Measurements from ENCODE around the gene NELFCD.
"Not testable (repeated sequence)": the region's sequence is repeated elsewhere in the genome, so short reads cannot be mapped to it uniquely, and the experiment has no call there.

Gene NELFCD

GRCh38 chr20:59010995-59011873 is 30.2 kb downstream of the NELFCD start:
- DNase-seq, result peak; percentile 11

DNA sequence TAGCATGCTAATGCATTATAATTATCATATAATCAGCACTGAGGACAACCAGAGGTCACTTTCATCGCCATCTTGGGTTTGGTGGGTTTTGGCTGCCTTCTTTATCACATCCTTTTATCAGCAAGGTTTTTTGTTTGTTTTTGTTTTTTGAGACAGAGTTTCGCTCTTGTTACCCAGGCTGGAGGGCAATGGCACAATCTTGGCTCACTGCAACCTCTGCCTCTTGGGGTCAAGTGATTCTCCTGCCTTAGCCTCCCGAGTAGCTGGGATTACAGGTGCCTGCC is 30.8 kb downstream of the NELFCD start:
- DNase-seq, result not testable (repeated sequence)

GRCh38 chr20:59013031-59013951 is 32.2 kb downstream of the NELFCD start:
- no peak for DNase-seq

GRCh38 chr20:59013959-59014608 is 33.0 kb downstream of the NELFCD start:
- peak; percentile 42 for DNase-seq

DNA sequence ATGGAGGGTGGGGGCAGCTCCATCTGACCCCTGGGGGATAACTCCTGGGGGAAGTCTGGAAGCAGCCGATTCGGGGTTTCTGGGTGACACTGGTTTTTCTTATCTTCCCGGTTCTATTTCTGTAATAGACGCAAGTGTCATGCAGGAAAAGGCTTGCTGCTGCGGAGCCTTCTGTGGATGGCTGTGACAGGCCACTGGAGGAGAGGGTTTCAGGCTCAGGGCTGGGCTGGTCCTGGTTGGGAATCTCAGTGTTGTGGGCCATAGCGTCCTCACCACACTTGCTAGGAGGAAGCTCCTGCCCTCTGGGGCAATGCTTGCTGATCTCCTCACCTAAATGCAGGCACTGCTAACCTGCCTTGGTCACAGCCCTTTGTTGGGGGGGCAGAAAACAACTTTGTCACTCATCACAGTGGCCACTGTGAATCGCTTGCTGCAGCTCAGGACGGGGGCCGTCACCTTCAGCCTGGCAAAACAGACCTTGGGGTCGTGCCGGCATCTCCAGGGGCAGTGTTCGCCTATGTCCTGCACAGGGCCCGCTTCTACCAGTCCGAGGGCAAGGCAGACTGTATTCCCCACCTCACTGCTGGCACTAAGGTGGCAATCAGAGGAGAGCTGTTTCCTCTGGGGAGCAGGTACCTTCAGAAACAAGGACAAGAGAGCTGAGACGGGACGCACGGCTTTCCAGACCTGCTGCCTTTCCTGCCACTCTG is 33.8 kb downstream of the NELFCD start:
- no peak for DNase-seq

DNA sequence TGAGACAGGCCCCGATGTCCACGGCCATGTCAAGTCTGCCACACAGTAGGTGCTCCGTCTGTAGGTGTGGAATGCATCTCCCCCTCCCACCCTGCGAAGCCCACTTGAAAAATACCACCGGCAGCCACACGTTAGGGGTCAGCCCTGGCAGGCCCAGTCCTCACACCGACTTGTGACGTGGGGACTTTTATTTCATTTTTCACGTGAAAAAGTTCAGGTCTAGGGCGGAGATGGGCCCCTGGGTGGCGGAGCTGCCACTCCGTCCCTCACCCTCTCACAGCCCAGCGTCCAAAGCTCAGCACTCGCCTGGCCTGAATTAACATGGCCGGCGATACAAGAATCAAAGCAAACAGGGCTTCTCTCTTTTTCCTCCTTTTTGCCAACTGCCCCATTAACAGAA is 34.4 kb downstream of the NELFCD start:
- DNase-seq, result no peak

DNA sequence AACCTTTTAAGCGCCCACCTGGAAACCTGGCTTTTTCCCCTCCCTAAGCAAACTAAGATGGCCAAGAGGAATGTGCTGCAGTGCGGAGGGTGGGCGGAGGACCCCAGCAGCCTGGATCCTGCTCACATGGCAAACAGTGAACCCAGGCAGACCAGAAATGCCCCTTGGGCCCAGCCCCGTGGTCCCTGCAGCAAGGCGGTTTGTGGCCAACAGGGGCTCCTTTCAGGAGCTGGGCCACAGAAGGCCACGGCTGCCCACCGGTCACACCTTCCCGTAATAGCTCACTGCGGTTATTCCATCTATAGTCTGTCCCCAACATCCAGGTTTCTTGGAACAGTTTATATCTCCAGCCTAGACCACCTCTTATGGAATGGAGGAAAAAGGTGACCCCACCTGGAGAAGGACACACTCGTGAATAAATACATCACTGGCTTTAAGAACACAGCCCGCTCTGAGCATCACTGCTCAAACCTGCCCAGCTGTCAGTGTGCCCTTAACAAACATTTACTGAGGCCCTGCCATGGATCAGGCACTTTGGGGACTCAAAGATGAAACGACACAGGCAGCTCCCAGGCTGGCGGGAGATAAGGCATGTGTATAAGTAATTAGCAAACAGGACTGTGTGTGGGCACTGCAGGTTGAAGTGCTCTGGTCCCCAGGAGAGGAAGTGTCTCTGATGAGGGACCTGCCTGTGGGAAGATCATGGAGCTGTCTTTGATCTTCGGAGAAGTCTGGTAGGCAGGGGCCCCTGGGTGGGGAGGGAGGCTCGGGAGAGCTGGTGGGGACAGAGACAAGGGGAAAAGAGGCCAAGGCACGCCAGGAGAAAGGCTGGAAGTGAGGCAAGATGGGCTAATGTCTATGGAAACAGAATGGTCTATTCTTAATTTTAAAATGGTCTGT is 35.0 kb downstream of the NELFCD start:
- no peak for DNase-seq

DNA sequence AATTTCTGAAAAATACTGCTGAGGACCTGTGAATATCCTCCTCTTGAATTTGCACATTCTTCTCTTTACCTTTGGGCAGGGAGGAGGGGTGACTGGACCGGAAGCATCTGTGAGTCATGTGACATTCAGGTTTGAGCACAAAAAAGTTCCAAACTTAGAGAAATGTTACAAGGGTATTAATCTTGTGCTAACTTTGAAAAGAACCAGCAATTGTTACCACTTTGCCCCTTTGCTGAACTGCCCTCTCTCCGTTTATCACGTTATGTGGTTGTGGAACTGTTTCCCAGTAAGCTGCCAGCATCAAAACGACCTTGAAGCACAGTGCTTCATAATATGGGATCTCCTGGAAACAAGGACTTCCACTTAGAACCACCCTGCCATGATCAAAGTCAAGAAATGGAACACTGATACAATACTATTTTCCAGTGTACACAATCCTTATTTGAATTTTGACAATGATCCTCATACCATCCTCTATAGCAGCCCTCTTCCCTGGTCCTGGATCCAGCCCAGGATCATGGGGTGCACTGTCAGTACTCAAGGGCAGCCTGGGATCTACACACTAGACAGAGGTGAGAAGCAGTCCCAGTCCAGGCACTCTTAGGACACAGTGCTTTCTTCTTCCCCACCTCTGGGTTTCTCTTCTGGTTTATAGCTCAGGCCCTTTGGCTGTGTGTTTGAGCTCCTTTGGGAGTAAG is 35.9 kb downstream of the NELFCD start:
- no peak for DNase-seq

DNA sequence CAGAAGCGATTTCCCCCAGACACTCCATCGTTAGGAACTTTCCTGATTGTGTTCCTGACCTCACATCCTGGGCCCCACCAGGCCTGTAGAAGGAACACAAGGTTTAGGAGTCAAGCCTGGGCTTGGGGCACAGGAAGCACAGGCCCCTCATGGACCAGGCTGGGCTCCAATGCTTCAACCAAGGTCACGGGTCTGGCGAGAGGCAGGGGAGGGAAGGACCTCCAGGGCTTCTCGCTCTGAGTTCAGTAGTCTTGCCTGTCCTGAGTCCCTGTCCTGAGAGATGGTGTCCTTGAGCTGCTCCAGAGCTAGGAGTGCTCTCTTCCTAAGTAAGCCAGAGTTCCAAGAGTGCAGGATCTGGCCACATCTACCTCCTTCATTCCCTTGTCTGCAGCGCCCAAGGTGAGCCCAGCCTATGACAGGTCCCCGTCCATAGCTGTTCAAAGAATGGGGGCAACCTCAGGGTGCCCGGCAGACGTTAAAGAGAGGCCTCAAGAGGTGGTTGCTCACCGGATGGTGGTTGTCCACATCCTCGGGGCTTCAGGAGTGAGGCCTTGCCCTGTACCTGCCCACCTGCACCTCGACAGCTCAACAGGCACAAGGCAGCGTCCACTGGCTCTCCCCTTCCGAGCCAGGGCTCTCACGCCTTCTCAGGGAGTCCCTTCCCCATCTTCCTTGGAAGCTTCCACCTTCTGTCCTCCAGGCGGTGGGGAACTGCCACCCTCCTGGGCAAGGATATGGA is 36.6 kb downstream of the NELFCD start:
- no peak for DNase-seq

- DNase-seq, result no peak
These were observed 37.8 kb downstream of the NELFCD start for GRCh38 chr20:59018817-59019216.

DNA sequence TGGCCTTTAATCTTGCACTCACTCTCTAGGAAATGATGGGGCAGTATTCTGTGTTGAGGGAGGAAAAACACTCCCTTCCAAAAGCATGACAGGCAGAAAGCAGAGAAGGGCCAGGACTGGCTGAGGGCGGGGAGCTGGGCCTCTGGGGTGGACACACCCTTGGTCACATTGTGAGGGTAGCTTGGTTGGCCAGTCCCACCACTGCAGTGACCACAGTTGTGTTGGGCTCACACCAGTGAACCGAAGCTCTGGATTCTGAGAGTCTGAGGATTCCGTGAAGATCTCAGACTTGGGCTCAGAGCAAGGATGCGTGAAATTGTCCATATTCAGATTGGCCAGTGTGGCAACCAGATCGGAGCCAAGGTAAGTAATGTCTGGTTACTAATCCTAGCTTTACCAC is 38.2 kb downstream of the NELFCD start, which contains the start of gene TUBB1:
TSS of gene TUBB1 (plus strand) at position 213 of the 400 bp plus-strand sequence. CDS start at position 307, 94 bp downstream.
- no peak for DNase-seq

- DNase-seq, result no peak
These were observed 40.0 kb downstream of the NELFCD start for GRCh38 chr20:59020938-59021551.

DNA sequence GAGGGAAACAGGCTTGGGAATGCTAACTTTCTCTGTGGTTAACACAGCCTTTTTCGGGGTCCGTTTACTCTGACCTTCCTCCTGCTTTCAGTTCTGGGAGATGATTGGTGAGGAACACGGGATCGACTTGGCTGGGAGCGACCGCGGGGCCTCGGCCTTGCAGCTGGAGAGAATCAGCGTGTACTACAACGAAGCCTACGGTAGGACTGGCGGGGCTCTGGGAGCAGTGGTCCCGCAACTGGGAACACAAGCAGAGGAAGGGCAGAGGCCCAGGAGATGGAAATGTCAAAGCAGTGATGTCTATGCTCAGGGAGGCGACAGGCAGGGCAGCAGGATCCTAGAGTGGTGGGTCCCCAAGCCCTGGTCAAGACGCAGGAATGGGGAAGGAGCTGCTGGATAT is 41.7 kb downstream of the NELFCD start:
- no peak for DNase-seq

DNA sequence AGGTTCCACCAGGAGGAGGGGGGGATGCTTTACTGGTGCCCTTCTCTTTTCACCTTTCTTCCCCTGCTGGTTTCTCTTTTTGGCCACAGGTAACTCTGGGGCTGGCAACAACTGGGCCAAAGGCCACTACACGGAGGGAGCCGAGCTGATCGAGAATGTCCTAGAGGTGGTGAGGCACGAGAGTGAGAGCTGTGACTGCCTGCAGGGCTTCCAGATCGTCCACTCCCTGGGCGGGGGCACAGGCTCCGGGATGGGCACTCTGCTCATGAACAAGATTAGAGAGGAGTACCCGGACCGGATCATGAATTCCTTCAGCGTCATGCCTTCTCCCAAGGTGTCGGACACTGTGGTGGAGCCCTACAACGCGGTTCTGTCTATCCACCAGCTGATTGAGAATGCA is 42.6 kb downstream of the NELFCD start:
- no peak for DNase-seq

GRCh38 chr20:59024111-59024530 is 43.1 kb downstream of the NELFCD start:
- no peak for DNase-seq

DNA sequence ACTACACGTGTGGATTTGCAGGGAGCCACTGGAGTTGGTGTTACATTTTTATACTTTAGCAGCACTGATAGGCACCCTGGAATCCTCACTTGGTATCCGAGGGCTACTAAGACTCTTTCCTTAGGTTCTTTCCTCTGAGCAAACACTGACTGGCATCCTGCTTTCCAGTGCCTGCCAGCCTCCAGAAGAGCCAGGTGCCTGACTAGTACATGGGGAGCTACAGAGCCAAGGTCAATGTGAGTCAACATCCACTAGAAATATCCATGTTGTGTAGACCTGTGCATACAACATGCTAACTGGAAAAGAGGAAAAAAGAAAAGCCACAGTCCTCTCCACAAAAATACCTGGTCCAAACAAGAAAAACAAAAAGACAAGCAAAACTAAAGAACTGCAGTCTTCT is 44.0 kb downstream of the NELFCD start:
- DNase-seq, result no peak

- DNase-seq, result no peak
These were observed 44.5 kb downstream of the NELFCD start for GRCh38 chr20:59025511-59025910.

DNA sequence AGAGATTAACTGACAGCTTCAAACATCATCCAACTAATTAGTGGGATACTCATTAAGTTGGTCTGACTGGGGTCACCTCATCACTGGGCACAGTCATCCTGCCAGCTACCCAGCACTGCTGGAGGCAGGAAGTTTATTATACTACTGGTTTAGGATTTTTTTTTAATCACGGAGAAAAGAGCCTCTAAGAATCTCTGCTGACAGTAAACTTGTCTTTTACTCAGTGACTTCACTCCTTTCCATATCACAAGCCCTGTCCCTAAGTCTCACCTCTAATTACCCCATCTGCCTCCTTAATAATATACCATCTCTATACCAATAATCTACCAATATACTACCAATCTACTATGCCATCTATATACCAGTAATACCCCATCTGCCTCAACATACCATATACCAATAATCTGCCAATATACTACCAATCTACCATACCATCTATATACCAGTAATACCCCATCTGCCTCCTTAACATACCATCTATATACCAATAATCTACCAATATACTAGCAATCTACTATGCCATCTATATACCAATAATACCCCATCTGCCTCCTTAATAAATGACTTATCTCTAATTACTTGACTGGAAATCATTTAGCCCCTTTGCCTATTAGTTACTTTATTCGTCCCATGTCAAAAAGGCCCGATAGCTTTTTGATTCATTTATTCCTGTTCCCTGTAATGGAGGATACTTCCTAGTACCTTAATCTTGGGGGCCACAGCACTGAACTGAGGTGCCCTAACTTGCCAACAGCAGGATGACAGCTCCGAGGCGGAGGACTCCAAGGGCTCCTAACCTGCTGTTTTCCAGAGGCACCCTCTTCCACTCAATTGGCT is 46.1 kb downstream of the NELFCD start:
- DNase-seq, result no peak

Measured in CD4-positive, alpha-beta T cell treated with Interleukin-17A for 1 hour (primary cell).